GM21423 (cell line): ENCODE results near the gene GRIK2.
"Not testable (repeated sequence)": the region's sequence is repeated elsewhere in the genome, so short reads cannot be mapped to it uniquely, and the experiment has no call there.

Source experiments
- ATAC-seq: cut with Tn5 transposase; IDR thresholded peaks from one replicate; pipeline ENCODE4 v1.9.1; 2021; ENCODE audit warnings: mild to moderate bottlenecking, moderate library complexity; ENCODE audit not compliant: unreplicated experiment

Gene GRIK2

GRCh38 chr6:101393251-101393828 is at the start of gene GRIK2:
Gene GRIK2, plus strand, starts transcription at chr6:101393708.
- ATAC-seq, result peak; percentile 52

DNA sequence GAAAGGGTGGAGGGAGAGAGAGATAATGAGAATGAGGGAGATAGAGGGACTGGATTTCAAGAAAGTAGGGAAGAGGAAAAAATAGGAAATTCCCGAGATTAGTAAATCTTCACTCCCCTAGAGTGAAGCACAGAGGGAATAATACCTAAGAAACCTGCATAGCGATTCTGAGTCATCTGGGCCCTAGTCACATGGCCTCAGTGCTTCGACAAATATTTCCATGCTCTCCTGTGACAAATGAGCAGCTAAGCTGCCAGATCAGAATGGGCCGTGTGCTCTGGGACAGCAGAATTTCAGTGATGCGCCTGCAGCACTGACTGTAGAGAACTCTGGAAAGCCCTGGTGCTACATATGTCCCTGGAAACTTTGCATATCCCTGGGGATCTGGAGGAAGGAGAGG is 48.6 kb upstream of the GRIK2 start:
- no peak for ATAC-seq

DNA sequence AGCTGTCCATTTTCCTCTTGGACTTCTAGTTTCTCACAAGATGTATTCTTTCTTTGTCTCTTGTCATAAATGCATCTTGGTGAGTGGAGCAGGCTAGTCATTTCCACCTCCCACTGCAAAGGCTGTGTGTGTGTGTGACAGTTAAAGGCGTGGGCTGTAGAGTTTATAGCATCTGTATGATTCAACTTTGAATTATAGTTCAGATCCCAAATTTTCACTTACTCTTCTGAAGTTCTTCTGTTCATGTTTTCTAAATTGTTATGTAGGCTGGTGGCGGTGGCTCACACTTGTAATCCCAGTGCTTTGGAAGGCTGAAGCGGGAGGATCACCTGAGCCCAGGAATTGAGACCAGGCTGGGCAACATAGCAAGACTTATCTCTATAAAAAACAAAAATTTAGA is 44.7 kb upstream of the GRIK2 start:
- no peak for ATAC-seq

DNA sequence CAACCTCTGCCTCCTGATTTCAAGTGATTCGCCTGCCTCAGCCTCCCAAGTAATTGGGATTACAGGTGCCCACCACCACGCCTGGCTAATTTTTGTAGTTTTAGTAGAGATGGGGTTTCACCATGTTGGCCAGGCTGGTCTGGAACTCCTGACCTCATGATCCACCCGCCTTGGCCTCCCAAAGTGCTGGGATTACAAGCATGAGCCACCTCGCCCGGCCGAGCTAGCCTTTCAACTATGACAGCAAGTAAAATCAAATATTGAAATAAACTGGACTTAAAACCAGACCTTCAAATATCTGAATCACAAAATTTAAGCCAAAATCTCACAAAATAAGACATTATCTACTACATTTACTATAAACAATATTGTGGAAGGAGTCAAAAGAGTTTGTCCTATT is 42.9 kb upstream of the GRIK2 start:
- not testable (repeated sequence) for ATAC-seq

- ATAC-seq, result no peak
Measured at GRCh38 chr6:101351173-101351572, 42.3 kb upstream of the GRIK2 start.

DNA sequence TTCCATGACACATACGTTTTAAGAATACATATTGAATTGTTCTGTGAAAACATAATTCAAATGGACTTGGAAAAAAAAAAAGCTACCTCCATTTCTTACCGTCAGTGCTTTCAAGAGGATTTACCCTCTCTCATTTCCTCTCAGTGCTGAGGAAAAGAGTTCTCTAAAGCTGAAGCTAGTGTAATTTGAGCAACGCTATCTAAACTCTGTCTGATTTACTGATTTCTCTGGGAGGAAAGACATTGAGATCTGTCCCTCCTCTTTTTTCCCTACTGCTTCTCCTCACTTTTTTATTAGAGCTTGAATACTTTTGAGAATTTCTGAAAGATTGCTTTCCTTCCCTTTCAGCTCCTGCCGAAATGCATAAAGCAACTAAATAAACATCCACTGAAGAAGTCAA is 41.2 kb upstream of the GRIK2 start:
- ATAC-seq, result no peak

DNA sequence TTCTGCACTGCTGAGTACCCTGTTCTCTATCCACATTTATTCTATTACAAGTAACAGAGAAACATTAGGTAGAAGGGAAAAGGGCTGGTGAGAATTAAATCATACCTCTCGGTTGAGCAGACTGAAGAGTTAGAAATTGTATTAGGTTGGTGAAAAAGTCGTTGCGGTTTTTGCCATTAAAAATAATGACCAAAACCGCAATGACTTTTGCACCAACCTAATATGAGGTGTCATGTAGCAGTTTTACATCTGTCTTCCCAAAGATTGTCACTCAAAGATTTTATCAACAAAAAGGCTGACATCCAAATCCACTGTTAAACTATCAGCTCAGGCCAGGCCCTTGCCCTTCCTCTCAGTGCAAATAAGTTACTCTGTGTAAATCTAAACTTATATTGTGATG is 28.3 kb upstream of the GRIK2 start:
- ATAC-seq, result no peak

DNA sequence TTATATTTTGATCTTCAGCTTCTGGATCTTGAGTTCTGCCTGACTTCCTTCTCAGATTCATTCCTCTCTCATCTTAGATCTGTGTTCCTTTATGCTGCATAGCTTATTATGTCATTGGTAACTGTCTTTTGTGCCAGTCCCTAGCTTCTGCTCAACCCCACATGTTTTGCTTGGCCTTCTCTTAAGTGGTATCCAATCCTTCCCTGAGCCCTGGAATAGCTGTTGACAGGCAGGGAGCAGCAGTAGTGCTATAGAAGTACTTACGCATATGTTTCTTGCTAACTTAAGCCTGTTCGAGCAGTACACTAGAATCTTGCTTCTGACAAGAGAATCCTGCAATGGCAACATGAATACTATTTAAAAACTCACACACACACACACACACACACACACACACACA is 13.6 kb upstream of the GRIK2 start:
- ATAC-seq, result no peak

DNA sequence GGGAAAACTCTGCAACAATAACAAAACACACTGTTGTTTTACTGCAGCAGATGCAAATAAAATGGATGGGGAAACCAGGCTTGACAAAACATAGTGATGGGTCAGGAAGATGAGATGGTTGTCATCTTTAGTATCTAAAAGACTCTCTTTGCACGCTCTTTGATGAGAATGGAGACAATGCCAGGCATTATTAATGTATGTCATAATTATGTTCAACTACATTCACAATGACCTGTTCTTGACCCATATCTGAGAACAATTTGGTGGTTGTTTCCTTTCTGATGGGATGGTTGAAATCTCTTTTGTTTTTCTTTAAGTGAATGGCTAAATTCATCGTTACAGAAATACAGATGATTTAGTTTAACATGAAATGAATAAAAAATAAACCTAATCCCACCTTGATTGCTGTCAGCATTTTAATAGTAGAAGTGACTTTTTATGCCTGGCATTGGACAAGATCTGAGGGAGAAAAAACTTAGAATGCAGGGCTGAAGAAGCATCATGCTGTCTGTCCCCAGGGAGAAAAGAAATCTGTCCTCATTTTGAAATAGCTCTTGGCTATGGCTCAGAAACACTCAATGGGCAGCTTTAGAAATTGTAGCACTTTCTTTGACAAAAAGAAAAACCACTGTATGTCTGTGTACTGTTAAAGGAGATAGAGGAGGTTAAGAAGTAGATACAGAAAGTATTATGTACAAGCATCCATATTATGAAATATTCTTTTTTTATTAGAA is 12.4 kb upstream of the GRIK2 start:
- ATAC-seq, result no peak

DNA sequence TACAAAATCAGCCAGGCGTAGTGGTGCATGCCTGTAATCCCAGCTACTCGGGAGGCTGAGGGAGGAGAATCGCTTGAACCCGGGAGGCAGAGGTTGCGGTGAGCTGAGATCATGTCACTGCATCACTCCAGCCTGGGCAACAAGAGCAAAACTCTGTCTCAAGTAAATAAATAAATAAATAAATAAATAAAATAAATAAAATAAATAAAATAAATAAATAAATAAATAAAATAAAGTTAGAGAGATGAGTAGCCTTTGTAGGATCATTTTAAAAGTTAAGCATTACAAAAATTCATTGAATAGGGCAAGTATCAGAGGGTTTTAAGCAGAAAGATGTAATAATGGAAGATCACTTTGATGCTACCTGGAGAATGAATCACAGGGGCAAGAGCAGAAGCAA is 9.8 kb upstream of the GRIK2 start:
- not testable (repeated sequence) for ATAC-seq

DNA sequence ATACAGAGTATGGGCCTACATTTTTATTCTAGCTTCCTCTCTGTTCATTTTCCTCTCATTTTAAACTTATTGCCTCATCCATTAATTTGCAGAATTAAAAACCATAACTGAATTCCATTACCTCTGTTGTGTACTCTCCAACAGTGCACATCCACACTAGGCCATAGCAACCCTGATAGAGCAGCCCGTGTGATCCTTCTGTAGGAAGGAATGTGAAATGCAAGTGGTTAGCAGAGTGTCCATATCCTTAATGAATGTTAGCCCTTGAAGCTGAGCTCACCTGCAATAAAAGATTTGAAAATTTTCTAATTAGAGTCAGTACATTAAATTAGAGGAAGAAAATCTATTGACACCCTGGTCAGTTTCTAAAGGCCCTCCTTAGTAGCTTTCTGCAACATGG is 6.5 kb upstream of the GRIK2 start:
- ATAC-seq, result no peak

DNA sequence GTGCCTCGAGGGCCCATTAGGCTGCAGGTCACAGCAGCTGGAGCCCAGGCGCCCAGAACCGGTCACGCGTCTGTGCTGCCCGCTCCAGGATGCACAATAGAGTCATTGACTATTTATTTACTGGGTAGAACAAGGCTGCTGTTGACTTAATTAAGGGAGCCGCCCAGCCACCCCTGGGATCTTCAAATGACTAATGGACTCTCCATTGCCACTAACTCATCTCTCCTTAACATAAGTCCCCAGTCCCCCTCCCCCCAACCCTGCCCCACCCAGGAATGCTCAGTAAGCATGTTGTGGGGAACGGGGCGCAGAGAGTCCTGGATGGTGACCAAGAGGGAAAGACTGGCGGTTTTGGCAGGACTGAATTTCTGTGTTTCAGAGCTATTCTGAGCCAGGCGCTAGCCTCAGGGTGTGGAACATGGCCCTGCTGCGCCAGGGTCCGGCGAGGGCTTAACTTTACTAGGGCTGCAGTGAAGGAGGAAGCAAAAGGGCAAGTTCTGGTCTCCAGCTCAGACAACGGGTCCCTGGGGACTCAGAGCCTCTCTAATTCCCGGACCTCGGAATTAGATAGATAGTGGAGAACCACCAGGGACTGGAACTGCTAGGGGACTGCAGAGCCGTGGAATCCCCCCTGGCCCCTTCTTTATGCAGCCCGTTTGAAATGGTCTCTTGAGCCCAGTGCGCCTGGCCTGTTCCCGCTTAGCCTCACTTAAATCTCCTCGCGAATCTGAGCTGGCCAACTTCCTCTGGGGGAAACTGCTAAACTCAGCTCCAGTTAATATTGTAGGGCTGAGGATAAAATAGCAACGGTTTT is 1.5 kb upstream of the GRIK2 start:
- ATAC-seq, result no peak

DNA sequence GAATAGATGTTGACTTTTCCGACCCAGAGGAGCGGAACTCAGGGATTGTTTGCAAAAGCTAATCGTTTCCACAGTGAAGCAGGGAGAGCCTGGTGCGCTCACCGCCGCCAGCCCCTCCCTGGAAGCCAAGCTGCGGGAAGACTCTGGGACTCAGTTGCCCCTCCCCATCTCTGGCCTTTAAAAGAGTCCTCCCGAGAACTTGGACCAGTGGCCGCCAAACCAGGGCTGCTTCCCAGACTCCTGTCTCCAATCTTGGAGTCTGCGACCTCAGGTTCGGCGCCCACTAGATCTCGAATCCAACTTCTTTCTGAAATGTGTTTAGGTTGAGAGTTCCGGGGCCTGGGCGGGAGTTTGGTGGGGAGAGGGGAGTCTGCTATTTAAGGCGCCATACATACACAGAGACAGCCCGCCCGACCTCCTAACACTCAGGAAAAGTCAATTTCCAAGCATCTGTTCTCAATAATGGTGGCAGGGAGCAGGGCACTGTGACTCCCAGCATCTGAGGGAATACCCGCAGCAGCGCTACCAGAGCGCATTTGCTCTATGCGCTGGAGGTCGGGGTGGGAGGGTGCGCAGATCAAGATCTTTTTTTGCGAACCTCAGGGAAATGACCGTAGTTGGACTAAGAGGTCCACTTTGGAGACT is 800 bp upstream of the GRIK2 start:
- no peak for ATAC-seq

GRCh38 chr6:101393829-101394251 is 332 bp downstream of the GRIK2 start:
- peak; percentile 19 for ATAC-seq

DNA sequence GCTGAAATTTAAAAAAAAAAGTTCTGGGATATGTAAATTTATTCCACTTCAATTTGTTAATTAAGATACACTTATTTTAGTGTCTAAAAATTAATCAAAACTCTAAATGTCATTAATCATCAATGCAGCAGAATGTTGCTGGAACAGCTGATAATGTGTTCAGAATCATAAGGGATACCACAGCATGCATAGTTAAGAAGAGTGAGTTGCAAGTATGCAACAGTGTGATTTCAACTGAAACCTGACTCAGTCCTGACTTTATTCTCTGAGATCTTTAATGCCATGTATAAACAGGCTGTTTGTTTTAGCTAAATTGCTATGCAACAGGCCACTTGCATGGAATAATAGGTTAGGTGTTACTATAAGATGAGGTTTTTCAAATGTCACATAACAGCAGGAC is 1.4 kb downstream of the GRIK2 start:
- no peak for ATAC-seq

- no peak for ATAC-seq
Measured at GRCh38 chr6:101395345-101395744, 1.8 kb downstream of the GRIK2 start.

- no peak for ATAC-seq
Measured at GRCh38 chr6:101396548-101397173, 3.2 kb downstream of the GRIK2 start.

DNA sequence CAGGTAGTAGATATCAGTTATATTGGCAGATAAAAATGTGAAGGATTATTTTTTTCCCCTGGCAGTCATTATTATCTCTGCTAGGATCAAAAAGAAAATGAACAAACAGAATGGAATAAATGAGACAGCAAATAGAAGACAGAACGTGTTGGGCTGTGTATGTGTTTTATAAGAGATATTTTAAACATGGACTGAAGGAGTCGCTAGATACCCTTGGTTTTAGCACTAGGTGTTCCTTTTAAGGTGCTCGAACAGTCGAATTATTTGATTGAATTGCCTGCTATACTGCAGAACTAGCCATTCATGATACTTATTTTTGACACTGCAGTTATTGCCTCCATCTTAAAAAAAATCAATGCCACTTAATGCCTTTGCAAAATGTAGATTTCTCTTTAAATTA is 3.7 kb downstream of the GRIK2 start:
- no peak for ATAC-seq

DNA sequence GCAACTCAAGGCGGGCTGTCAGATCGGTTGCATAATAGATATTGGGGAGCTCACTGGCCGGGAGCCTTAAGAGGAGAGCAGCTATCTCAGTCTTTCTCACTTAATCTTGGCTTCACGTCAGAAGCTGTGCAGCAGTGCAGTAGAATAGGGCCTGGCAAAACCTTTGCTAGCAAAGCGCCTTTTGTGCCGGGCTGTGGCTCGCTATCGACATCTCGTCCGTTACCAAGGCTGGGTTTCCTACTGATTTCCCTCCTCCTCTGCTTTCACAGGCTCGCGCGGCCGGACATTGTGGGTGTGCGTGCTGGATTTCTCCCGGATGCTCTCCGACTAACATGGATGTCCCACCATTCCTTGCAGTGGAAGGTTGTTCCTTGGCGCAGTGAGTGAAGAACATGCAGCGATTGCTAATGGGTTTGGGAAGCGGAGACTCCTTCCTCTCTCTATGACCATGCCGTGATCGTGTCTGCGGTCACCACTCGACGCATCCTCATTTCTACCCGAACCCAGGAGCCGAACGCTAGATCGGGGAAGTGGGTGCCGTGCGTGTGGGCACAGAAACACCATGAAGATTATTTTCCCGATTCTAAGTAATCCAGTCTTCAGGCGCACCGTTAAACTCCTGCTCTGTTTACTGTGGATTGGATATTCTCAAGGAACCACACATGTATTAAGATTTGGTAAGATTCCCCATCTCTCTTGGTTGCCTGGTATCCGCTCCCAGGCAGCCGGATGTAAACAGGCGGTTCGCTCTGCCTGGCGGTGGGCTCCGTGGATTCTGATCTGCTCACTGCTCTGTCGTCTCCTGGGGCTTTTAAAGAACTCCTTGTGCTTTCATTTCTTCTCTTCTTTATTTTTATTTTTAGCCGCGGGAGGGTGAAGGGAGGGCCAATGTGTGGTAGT is 5.5 kb downstream of the GRIK2 start:
- no peak for ATAC-seq

- no peak for ATAC-seq
Measured at GRCh38 chr6:101399616-101400162, 6.2 kb downstream of the GRIK2 start.
